ENCODE results near the gene AQP12A. TPM values are rescaled to one million over a fixed set of nuclear protein-coding genes. Genes with fewer than 3 reads are reported as not detected.

AQP12A gene
- total RNA-seq, 1 experiment from 2014 or later, result not detected

DNA sequence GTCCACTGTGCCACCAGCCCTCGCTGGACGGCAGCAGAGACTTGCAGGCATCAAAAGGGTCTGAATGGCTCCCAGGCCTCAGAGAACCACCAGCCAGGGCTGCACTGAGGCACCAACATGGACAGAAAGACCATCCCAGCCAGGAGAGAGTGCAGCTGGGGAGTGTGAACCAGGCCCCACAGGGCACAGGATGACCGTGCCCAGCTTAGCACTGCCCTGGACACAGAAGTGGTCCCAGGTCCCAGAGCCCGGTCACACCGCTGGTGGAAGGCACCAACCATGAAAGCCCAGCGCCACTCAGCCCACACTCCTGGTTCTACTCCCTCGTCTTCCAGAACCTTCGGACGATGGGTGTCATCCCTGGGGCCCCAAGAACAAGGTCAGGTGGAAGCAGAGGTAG, 20.5 kb downstream of the AQP12A start:
- Histone ChIP-seq H3K4me3 (ENCODE audit: low read depth in 2 of 2, low read length in 2 of 2) (no peak overlapping the region), H3K36me3 (ENCODE audit: control insufficient read depth, insufficient read depth, low read length) (no peaks in the 10 kb centered on the region), H3K27me3 (ENCODE audit: control insufficient read depth, insufficient read depth, low read length) (no peaks in the 10 kb centered on the region), H3K4me1 (ENCODE audit: control insufficient read depth, insufficient read depth, low read length) (no peaks in the 10 kb centered on the region; the same call in 1 of the 2 replicates), H3K9me3 (ENCODE audit: control insufficient read depth, insufficient read depth, low read depth, low read length) (no peaks in the 10 kb centered on the region), H3K27ac (ENCODE audit: low read length) (no peak overlapping the region)
- in situ Hi-C loops (cut with HindIII; ENCODE audit: low pct_unique_long_range_greater_than_20kb, low sequenced_read_pairs), result no loop called here
- no TSS peak for BruUV-seq (replicated peaks)
- ATAC-seq (no peak), DNase-seq (ENCODE audit: low read depth, low spot score) (no peak)
- ChIA-PET POLR2A (no interaction called here), CTCF (no interaction called here)
- intact Hi-C loops (cut with micrococcal nuclease; ENCODE audit: unreplicated experiment), result no loop called here
- TF ChIP-seq SIN3A (IDR thresholded peaks at IDR 0.05; ENCODE audit: borderline replicate concordance, insufficient read depth, low read depth, low read length), result no peak
- TF ChIP-seq, protein P1, sequence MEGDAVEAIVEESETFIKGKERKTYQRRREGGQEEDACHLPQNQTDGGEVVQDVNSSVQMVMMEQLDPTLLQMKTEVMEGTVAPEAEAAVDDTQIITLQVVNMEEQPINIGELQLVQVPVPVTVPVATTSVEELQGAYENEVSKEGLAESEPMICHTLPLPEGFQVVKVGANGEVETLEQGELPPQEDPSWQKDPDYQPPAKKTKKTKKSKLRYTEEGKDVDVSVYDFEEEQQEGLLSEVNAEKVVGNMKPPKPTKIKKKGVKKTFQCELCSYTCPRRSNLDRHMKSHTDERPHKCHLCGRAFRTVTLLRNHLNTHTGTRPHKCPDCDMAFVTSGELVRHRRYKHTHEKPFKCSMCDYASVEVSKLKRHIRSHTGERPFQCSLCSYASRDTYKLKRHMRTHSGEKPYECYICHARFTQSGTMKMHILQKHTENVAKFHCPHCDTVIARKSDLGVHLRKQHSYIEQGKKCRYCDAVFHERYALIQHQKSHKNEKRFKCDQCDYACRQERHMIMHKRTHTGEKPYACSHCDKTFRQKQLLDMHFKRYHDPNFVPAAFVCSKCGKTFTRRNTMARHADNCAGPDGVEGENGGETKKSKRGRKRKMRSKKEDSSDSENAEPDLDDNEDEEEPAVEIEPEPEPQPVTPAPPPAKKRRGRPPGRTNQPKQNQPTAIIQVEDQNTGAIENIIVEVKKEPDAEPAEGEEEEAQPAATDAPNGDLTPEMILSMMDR (IDR thresholded peaks at IDR 0.05), result no peak
- TF ChIP-seq TCF7L2 (IDR thresholded peaks at IDR 0.05; ENCODE audit: low read depth, low read length), result no peak
- TF ChIP-seq, protein P2, sequence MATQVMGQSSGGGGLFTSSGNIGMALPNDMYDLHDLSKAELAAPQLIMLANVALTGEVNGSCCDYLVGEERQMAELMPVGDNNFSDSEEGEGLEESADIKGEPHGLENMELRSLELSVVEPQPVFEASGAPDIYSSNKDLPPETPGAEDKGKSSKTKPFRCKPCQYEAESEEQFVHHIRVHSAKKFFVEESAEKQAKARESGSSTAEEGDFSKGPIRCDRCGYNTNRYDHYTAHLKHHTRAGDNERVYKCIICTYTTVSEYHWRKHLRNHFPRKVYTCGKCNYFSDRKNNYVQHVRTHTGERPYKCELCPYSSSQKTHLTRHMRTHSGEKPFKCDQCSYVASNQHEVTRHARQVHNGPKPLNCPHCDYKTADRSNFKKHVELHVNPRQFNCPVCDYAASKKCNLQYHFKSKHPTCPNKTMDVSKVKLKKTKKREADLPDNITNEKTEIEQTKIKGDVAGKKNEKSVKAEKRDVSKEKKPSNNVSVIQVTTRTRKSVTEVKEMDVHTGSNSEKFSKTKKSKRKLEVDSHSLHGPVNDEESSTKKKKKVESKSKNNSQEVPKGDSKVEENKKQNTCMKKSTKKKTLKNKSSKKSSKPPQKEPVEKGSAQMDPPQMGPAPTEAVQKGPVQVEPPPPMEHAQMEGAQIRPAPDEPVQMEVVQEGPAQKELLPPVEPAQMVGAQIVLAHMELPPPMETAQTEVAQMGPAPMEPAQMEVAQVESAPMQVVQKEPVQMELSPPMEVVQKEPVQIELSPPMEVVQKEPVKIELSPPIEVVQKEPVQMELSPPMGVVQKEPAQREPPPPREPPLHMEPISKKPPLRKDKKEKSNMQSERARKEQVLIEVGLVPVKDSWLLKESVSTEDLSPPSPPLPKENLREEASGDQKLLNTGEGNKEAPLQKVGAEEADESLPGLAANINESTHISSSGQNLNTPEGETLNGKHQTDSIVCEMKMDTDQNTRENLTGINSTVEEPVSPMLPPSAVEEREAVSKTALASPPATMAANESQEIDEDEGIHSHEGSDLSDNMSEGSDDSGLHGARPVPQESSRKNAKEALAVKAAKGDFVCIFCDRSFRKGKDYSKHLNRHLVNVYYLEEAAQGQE (IDR thresholded peaks at IDR 0.05; ENCODE audit: insufficient read depth in 1 of 2, low read depth in 2 of 2, low read length in 1 of 2), result no peak
- no peak for TF ChIP-seq POLR2AphosphoS5 (IDR thresholded peaks at IDR 0.05; ENCODE audit: low read depth, low read length)

DNA sequence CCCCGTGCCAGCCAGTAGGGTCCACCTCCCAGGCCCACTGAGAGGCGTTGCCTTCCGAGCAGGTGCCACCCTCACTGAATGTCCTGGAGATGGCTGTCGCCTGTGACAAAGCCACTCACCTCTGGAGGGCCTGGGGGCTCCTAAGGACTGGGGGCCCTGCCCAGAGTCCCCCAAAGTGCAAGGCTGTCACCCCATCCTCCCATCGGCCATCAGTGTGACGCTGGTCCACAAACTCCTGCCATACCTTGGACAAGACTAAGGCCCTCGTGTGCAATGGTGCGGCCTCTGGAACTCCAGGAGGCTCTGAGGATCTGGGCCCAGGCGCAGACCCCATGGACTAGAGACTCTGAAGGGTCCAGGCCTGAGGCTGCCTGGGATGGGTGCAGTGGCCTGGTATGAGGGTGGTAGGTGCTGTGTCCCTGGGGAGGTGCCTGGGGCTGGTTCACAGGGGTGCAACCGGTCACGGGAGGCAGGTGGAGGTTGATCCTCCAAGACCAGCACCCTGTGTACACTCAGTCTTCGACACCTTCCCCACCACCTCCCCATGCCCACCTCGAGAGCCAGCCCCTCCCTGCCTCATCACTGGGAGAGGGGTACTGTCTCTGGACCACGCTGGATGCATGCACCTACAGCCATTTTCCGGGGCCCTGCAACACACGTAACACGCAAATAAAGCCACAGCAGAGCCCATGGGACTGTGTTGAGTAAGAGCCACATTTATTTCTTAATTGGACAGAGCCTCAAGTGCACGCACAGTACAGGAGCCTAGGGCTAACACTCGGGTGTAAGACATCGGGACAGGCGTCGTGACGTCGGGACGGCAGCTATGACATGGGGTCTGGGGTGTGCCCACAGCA, 21.6 kb downstream of the AQP12A start:
- ATAC-seq (peak; percentile 25), DNase-seq (ENCODE audit: low read depth, low spot score) (no peak)
- Histone ChIP-seq H3K4me3 (ENCODE audit: low read depth in 2 of 2, low read length in 2 of 2) (no peak overlapping the region), H3K36me3 (ENCODE audit: control insufficient read depth, insufficient read depth, low read length) (no peaks in the 10 kb centered on the region), H3K9me3 (ENCODE audit: control insufficient read depth, insufficient read depth, low read depth, low read length) (no peaks in the 10 kb centered on the region), H3K27ac (ENCODE audit: low read length) (no peak overlapping the region), H3K27me3 (ENCODE audit: control insufficient read depth, insufficient read depth, low read length) (no peaks in the 10 kb centered on the region), H3K4me1 (ENCODE audit: control insufficient read depth, insufficient read depth, low read length) (no peaks in the 10 kb centered on the region; the same call in 1 of the 2 replicates)
- ChIA-PET CTCF (no interaction called here), POLR2A (no interaction called here)
- TF ChIP-seq, protein P2 (IDR thresholded peaks at IDR 0.05; ENCODE audit: insufficient read depth in 1 of 2, low read depth in 2 of 2, low read length in 1 of 2), result no peak
- no peak for TF ChIP-seq SIN3A (IDR thresholded peaks at IDR 0.05; ENCODE audit: borderline replicate concordance, insufficient read depth, low read depth, low read length)
- TF ChIP-seq, protein P1 (IDR thresholded peaks at IDR 0.05), result no peak
- no peak for TF ChIP-seq TCF7L2 (IDR thresholded peaks at IDR 0.05; ENCODE audit: low read depth, low read length)
- TF ChIP-seq POLR2AphosphoS5 (IDR thresholded peaks at IDR 0.05; ENCODE audit: low read depth, low read length), result no peak
- in situ Hi-C loops (cut with HindIII; ENCODE audit: low pct_unique_long_range_greater_than_20kb, low sequenced_read_pairs) (no loop called here), intact Hi-C loops (cut with micrococcal nuclease; ENCODE audit: unreplicated experiment) (no loop called here)
- BruUV-seq (replicated peaks), result no TSS peak
